ENCODE results near the gene SCAMP5.

Gene SCAMP5

DNA sequence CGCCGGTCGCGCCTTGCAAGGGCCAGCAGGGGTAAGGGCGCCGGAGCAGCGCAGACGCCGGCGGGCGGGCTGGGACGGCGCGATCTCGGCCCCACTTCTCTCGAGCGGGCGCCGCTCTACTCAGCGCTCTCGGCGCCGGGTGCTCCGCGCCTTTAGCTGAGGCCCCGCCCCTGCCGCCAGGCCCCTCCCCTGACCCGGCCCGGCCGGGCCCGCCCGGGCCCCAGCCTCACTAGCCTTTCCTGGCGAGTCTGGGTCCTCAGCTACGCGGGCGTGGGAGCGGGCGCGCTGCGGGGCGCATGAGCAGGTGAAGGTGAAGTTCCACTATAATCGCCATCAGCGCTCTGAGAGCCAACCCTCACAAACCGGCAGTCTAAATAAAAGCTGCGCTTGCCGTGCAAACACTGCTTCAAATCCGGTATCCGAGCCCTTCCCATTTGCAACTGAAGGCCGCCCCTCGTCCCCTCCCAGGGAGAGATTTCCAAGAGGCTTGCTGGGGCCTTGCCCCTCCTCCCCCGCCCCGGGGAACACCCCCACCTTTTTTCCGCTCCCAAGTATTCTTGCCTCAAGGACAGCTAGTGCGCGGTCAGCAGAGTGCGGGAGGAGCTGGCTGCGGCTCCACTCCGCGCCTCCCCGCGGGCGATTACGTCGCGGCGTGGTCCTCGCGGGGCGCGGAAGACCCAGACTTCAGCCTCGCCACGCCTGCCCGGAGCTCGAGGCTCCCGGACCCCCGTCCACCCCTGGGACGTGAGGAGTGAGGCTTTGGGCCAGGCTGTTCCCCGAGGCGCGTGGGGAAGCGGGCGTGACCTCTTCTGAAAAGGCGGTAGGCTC lies 38.5 kb upstream of the SCAMP5 start, which contains the start of gene RPP25:
Gene RPP25 (minus strand): TSS at position 125 of the 828 bp plus-strand sequence. CDS start 189 bp downstream, outside the sequence.
- H3K27ac ChIP-seq, result peak within 1 kb of the TSS; percentile 81
- TF ChIP-seq, protein P1, sequence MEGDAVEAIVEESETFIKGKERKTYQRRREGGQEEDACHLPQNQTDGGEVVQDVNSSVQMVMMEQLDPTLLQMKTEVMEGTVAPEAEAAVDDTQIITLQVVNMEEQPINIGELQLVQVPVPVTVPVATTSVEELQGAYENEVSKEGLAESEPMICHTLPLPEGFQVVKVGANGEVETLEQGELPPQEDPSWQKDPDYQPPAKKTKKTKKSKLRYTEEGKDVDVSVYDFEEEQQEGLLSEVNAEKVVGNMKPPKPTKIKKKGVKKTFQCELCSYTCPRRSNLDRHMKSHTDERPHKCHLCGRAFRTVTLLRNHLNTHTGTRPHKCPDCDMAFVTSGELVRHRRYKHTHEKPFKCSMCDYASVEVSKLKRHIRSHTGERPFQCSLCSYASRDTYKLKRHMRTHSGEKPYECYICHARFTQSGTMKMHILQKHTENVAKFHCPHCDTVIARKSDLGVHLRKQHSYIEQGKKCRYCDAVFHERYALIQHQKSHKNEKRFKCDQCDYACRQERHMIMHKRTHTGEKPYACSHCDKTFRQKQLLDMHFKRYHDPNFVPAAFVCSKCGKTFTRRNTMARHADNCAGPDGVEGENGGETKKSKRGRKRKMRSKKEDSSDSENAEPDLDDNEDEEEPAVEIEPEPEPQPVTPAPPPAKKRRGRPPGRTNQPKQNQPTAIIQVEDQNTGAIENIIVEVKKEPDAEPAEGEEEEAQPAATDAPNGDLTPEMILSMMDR (IDR thresholded peaks at IDR 0.05), result no peak
- no peak for TF ChIP-seq ZFX (IDR thresholded peaks at IDR 0.05; ENCODE audit: borderline replicate concordance)

DNA sequence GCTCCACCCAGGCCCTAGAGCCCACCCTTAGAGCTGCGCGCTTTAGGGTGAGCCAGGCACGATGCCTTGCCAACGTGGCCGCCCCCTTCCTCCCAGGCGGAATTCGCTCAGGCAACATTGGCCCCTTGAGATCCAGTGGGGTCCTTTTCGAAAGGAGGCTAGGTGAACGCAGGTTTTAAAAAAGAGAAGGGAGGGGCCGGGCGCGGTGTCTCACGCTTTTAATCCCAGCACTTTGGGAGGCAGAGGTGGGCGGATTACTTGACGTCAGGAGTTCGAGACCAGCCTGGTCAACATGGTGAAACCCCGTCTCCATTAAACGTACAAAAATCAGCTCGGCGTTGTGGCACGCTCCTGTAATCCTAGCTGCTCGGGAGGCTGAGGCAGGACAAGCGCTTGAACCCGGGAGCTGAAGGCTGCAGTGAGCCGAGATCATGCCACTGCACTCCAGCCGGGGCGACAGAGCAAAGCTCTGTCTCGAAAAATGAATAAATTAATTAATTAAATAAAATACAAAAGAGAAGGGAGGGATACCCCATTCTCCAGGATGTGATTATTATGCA lies 37.8 kb upstream of the SCAMP5 start:
- peak overlapping the region; percentile 81 for H3K27ac ChIP-seq

DNA sequence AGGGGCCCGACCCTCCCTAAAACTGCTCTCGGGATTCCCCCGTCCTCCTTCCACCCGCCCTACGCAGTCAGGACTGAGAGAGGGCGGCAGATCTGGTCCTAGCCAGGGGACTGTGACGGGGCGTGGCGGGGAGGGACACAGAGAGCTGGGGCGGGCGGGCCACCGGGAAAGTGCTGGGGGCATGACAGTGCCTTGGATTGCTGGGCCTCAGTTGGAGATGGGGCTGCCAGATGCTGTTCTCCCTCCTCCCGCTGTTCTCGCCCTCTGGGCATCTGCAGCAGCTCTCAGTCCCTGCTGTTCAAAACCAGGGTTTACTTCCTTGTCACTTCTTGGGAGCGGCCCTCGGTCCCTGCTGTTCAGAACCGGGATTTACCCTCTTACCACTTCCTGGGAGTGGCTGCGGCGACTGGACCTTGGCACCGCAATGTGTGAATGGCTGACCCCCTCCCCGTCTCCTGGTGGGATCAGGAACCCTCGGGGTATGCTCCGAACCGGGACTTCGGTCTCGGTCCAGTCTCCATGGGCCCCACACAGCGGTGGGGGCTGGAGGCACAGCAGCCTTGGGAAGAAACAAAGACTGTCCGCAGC lies 36.9 kb upstream of the SCAMP5 start:
- no peak overlapping the region for H3K27ac ChIP-seq
- no peak for TF ChIP-seq ZFX (IDR thresholded peaks at IDR 0.05; ENCODE audit: borderline replicate concordance)
- TF ChIP-seq, protein P1 (IDR thresholded peaks at IDR 0.05), result peak; percentile 13; the same call in 1 of the 2 replicates

More for the DNA sequence above, 37.8 kb upstream of the SCAMP5 start:
- no peak for TF ChIP-seq ZFX (IDR thresholded peaks at IDR 0.05; ENCODE audit: borderline replicate concordance)
- TF ChIP-seq, protein P1 (IDR thresholded peaks at IDR 0.05), result no peak

DNA sequence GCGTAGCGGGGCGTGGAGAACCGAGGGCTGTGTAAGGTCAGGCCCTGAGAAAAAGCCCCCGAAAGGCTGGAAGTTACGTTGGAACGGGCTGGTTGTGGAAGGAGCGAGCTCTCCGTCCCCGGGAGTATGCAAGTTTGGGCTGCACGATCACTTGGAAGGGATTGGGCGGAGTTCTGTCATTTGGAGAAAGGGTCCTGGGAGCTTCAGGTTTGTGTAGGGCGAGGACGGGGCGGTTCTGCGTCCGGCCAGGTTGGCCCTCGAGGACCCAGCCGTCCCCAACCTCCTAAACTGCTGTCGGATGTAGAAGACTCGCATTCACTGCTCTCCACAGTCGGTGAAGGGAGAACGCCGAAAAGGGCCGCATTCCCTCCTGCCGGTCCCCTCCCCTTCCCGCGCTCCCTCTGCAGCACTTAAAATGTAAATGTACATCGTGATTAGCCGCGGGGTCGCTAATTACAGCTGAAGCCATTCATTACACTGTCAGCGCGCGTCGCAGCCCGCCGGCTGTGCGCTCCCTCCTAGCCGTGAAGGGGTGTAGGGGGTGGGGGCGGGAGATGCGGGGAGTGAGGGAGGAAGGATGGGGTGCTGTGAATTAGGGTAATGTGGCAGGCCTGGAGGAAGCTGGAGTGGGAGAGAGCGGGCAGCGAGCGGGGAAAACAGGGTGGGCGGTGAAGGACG lies 36.3 kb upstream of the SCAMP5 start:
- no peak overlapping the region for H3K27ac ChIP-seq
- TF ChIP-seq, protein P1 (IDR thresholded peaks at IDR 0.05), result no peak
- no peak for TF ChIP-seq ZFX (IDR thresholded peaks at IDR 0.05; ENCODE audit: borderline replicate concordance)

DNA sequence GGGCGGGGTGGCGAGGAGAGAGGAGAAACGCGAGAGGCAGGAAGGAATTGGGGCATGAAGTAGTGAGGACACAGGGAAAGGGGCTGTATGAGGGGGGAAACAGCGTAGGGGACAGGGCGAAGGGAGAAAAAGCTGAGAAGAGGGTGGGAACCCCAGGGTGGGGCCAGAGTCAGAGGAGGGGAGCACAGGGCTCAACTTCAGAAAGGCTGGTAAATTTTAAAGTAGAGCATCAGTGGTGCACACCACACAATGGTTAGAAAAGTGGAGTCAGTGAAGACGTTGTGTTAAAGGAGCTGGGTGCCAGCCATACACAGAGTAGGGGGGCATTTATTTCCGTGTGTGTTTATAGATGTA lies 35.8 kb upstream of the SCAMP5 start:
- TF ChIP-seq, protein P1 (IDR thresholded peaks at IDR 0.05), result no peak
- no peak overlapping the region for H3K27ac ChIP-seq

DNA sequence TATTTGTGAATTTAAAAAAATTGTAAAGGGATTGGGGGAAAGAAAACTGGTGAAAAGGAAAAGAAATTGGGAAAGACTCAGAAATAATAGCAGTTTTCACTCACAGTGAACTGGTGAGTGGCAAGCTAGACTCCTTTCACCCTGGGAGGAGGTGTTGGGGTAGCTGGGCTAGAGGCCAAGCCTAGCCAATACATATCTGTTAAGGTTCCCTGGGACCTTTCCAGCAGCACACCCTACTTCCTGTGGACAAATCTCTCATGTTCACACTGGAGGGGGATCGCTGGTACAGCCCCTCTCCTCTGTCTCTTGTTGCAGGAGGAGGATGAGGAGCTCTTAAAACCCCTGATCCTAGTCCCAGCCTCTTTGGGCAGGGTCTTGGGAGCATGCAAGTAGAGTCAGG lies 35.1 kb upstream of the SCAMP5 start:
- no peak overlapping the region for H3K27ac ChIP-seq
- TF ChIP-seq, protein P1 (IDR thresholded peaks at IDR 0.05), result no peak
